ENCODE results near the gene SORL1.

DNA sequence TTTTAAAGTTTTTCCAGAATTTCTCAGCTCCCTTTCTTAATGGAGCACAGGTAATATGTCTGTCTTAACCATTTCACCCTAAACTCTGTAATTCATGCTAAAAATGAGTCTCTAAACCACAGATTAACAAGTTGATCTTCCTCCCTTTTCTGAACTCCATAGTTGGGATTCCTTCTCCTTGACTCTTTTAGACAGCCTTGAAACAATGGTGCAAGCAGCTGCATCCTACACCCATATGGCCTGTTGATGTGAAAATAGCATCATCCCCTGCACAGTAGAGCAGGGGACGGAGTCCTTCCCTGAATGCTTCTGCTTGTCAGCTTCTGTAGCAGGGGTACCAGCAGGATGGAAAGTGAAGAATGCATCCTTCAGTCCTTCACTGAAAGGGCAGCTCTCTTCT is 193.5 kb downstream of the SORL1 start:
- TF ChIP-seq, protein P1, sequence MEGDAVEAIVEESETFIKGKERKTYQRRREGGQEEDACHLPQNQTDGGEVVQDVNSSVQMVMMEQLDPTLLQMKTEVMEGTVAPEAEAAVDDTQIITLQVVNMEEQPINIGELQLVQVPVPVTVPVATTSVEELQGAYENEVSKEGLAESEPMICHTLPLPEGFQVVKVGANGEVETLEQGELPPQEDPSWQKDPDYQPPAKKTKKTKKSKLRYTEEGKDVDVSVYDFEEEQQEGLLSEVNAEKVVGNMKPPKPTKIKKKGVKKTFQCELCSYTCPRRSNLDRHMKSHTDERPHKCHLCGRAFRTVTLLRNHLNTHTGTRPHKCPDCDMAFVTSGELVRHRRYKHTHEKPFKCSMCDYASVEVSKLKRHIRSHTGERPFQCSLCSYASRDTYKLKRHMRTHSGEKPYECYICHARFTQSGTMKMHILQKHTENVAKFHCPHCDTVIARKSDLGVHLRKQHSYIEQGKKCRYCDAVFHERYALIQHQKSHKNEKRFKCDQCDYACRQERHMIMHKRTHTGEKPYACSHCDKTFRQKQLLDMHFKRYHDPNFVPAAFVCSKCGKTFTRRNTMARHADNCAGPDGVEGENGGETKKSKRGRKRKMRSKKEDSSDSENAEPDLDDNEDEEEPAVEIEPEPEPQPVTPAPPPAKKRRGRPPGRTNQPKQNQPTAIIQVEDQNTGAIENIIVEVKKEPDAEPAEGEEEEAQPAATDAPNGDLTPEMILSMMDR (IDR thresholded peaks at IDR 0.05), result no peak
- TF ChIP-seq POLR2A (IDR thresholded peaks at IDR 0.05) (no peak), EP300 (IDR thresholded peaks at IDR 0.05) (no peak)

Data from gastroesophageal sphincter (tissue), 3 donors.